Measurements from ENCODE around the gene ERI3. TPM values are rescaled to one million over a fixed set of nuclear protein-coding genes. Genes with fewer than 3 reads are reported as not detected.

The ERI3 gene
- total and polyA plus RNA-seq, 2 of the 13 experiments (the other 11 are each of a cell fraction or from before 2014, with no cell fraction given): 35.6 to 35.9 TPM

GRCh38 chr1:44283524-44284173 is 71.4 kb downstream of the ERI3 start (continued):
- TF ChIP-seq SSRP1 (CRISPR knock-in tag; IDR thresholded peaks at IDR 0.05) (no peak), ZC3H13 (CRISPR knock-in tag; IDR thresholded peaks at IDR 0.05) (no peak), RCOR2 (CRISPR knock-in tag; IDR thresholded peaks at IDR 0.05) (peak; percentile 95), MYPOP (CRISPR knock-in tag; IDR thresholded peaks at IDR 0.05) (peak; percentile 76; the same call in 1 of the 2 replicates), ZNF777 (CRISPR knock-in tag; IDR thresholded peaks at IDR 0.05) (no peak), ZNF253 (CRISPR knock-in tag; IDR thresholded peaks at IDR 0.05; ENCODE audit: borderline replicate concordance) (0 out of 2 replicates have a peak, but pooled peaks have one; percentile 51), ZNF468 (CRISPR knock-in tag; IDR thresholded peaks at IDR 0.05) (no peak), ATF7 (IDR thresholded peaks at IDR 0.05) (peak; percentile 36; the same call in 1 of the 2 replicates), ATF7 (CRISPR knock-in tag; IDR thresholded peaks at IDR 0.05) (peak; percentile 46; the same call in 1 of the 2 replicates), DR1 (CRISPR knock-in tag; IDR thresholded peaks at IDR 0.05) (0 out of 2 replicates have a peak, but pooled peaks have one; percentile 3), ZFP36 (IDR thresholded peaks at IDR 0.05; ENCODE audit: borderline replicate concordance, low read depth, low read length, partially characterized antibody) (no peak), MAX (IDR thresholded peaks at IDR 0.05) (peak; percentile 90), HMG20A (CRISPR knock-in tag; IDR thresholded peaks at IDR 0.05; ENCODE audit: borderline replicate concordance) (peak; percentile 98), KDM4B (CRISPR knock-in tag; IDR thresholded peaks at IDR 0.05) (peak; percentile 63; the same call in 1 of the 2 replicates), SOX5 (CRISPR knock-in tag; IDR thresholded peaks at IDR 0.05; ENCODE audit: borderline replicate concordance) (peak; percentile 98), BHLHE40 (IDR thresholded peaks at IDR 0.05; ENCODE audit: low read length) (peak; percentile 65; the same call in 1 of the 2 replicates), ELF3 (CRISPR knock-in tag; IDR thresholded peaks at IDR 0.05) (peak; percentile 90), ARID2 (CRISPR knock-in tag; IDR thresholded peaks at IDR 0.05; ENCODE audit: borderline replicate concordance) (0 out of 2 replicates have a peak, but pooled peaks have one; percentile 33), ZNF138 (CRISPR knock-in tag; IDR thresholded peaks at IDR 0.05; ENCODE audit: low read depth) (no peak), YEATS2 (CRISPR knock-in tag; IDR thresholded peaks at IDR 0.05; ENCODE audit: borderline replicate concordance) (peak; percentile 46; the same call in 1 of the 2 replicates), PPARG (CRISPR knock-in tag; conservative IDR thresholded peaks at IDR 0.05) (peak; percentile 88), MEIS1 (CRISPR knock-in tag; IDR thresholded peaks at IDR 0.05; ENCODE audit: borderline replicate concordance) (0 out of 2 replicates have a peak, but pooled peaks have one; percentile 63), HMGA1 (CRISPR knock-in tag; conservative IDR thresholded peaks at IDR 0.05) (no peak), XRCC5 (optimal IDR thresholded peaks at IDR 0.05; ENCODE audit: low read length) (peak; percentile 16), PAXIP1 (CRISPR knock-in tag; conservative IDR thresholded peaks at IDR 0.05) (peak; percentile 98), KLF16 (CRISPR knock-in tag; IDR thresholded peaks at IDR 0.05) (peak in 1 of 2 experiments; percentile 93; a peak in 2 of 4 replicates), GABPB1 (CRISPR knock-in tag; IDR thresholded peaks at IDR 0.05) (peak; percentile 42), ZNF383 (CRISPR knock-in tag; IDR thresholded peaks at IDR 0.05; ENCODE audit: borderline replicate concordance) (no peak)
